GM21825 (cell line): ENCODE results near the gene UHRF1.
"Not testable (repeated sequence)": the region's sequence is repeated elsewhere in the genome, so short reads cannot be mapped to it uniquely, and the experiment has no call there.

Experiments used
- ATAC-seq: cut with Tn5 transposase; IDR thresholded peaks from one replicate; pipeline ENCODE4 v1.9.1; 2021; ENCODE audit warnings: mild to moderate bottlenecking, moderate library complexity; ENCODE audit not compliant: unreplicated experiment

UHRF1 gene

GRCh38 chr19:4897146-4897545 is 12.2 kb upstream of the UHRF1 start:
- no peak for ATAC-seq

GRCh38 chr19:4900879-4901278 is 8.4 kb upstream of the UHRF1 start:
- ATAC-seq: not testable (repeated sequence)

GRCh38 chr19:4902796-4903195 is 6.5 kb upstream of the UHRF1 start, which contains the start of gene ARRDC5:
TSS of gene ARRDC5 (minus strand) at chr19:4902896. CDS start at chr19:4902825, 71 bp downstream.
- ATAC-seq: no peak

- ATAC-seq: no peak
These were observed 4.8 kb upstream of the UHRF1 start for GRCh38 chr19:4904481-4904880.

- no peak for ATAC-seq
These were observed 2.3 kb upstream of the UHRF1 start for GRCh38 chr19:4906963-4907362.

GRCh38 chr19:4908360-4908759 is 941 bp upstream of the UHRF1 start:
- ATAC-seq: no peak

GRCh38 chr19:4908781-4909155 is 533 bp upstream of the UHRF1 start:
- ATAC-seq: no peak

- ATAC-seq: peak; percentile 71
These were observed 744 bp downstream of the UHRF1 start for GRCh38 chr19:4909897-4910593.

- no peak for ATAC-seq
These were observed 1.4 kb downstream of the UHRF1 start for GRCh38 chr19:4910594-4911281.

- ATAC-seq: no peak
These were observed 2.0 kb downstream of the UHRF1 start for GRCh38 chr19:4911314-4911713.

GRCh38 chr19:4911786-4912672 is 2.7 kb downstream of the UHRF1 start:
- no peak for ATAC-seq

- ATAC-seq: no peak
These were observed 4.9 kb downstream of the UHRF1 start for GRCh38 chr19:4913996-4914735.

GRCh38 chr19:4914736-4915501 is 5.6 kb downstream of the UHRF1 start:
- ATAC-seq: no peak

GRCh38 chr19:4916292-4917082 is 7.2 kb downstream of the UHRF1 start:
- no peak for ATAC-seq

- no peak for ATAC-seq
These were observed 13.4 kb downstream of the UHRF1 start for GRCh38 chr19:4922530-4923275.

GRCh38 chr19:4923276-4923747 is 14.0 kb downstream of the UHRF1 start:
- no peak for ATAC-seq

- no peak for ATAC-seq
These were observed 19.9 kb downstream of the UHRF1 start for GRCh38 chr19:4929186-4929585.

GRCh38 chr19:4930664-4931063 is 21.4 kb downstream of the UHRF1 start:
- no peak for ATAC-seq
